Endothelial cell of umbilical vein (primary cell): Measurements from ENCODE around the gene LMO1. TPM values are rescaled to one million over a fixed set of nuclear protein-coding genes. Genes with fewer than 3 reads are reported as not detected.

ENCODE experiments used
- BruUV-seq: library from RNA; stranded (reverse); fragments of 400-500 nt; replicated peaks from 2 replicates; lab custom pipeline; 2021; lab: Mats Ljungman, UMichigan
- CTCF ChIA-PET: fragments of 300-600, 350-600 bp; sonication (Branson Sonifier 250); formaldehyde crosslinking; loops from one replicate; lab custom pipeline; 2021; ENCODE audit warnings: antibody characterized with exemption, inconsistent platforms; lab: Charles Lee
- POLR2A ChIA-PET: fragments of 300-600, 350-600 bp; sonication (Branson Sonifier 250); formaldehyde crosslinking; loops from one replicate; lab custom pipeline; 2021; ENCODE audit warnings: antibody characterized with exemption, inconsistent platforms; lab: Charles Lee
- DNase-seq: peaks from one replicate; pipeline ENCODE4 v3.0.0-alpha.2; 2011; ENCODE audit warnings: low read depth, low spot score
- FAIRE-seq: peaks from 2 replicates; lab custom pipeline; 2011; peaks lifted over from hg19 to GRCh38; lab: Jason Lieb, UNC
- H2AFZ ChIP-seq: 2 replicates; pipeline ENCODE4 v1.6.0; 2012; ENCODE audit warnings: low read depth, low read length, control low read depth, inconsistent platforms
- H3K27ac ChIP-seq: 2 replicates; pipeline ENCODE4 v1.5.1; 2011; ENCODE audit warnings: low read depth, mild to moderate bottlenecking, control low read depth, low read length, moderate library complexity; ENCODE audit not compliant: insufficient read depth
- H3K27me3 ChIP-seq, 2 experiments: 2 replicates each; pipeline versions ENCODE4 v1.6.0 to v1.6.1; 2011; ENCODE audit warnings: low read length in 2 of 2, mixed read lengths in 1 of 2; ENCODE audit not compliant: control insufficient read depth in 2 of 2, insufficient read depth in 2 of 2
- H3K36me3 ChIP-seq, 2 experiments: 2 replicates in 1 of 2; 3 replicates in 1 of 2; pipeline ENCODE4 v1.5.1; 2011; ENCODE audit warnings: low read length in 2 of 2, mild to moderate bottlenecking in 1 of 2, moderate library complexity in 1 of 2; ENCODE audit not compliant: control insufficient read depth in 2 of 2, insufficient read depth in 2 of 2; ENCODE audit errors: extremely low read depth in 1 of 2
- H3K4me1 ChIP-seq: 3 replicates; pipeline ENCODE4 v1.5.1; 2011; ENCODE audit warnings: mild to moderate bottlenecking, low read length; ENCODE audit not compliant: control insufficient read depth, insufficient read depth; ENCODE audit errors: extremely low read depth
- H3K4me2 ChIP-seq: 2 replicates; pipeline ENCODE4 v1.6.1; 2011; ENCODE audit warnings: low read length, control low read depth, mixed read lengths; ENCODE audit not compliant: insufficient read depth
- H3K4me3 ChIP-seq, 3 experiments: fragments of 200-600 bp in 1 of 3; sonication (generic), shearing (Covaris generic) in 1 of 3; replicated peaks in 1 of 3; 2 replicates each; pipeline ENCODE4 v1.5.1; 2011 to 2016; ENCODE audit warnings: control low read depth in 3 of 3, low read length in 3 of 3, mild to moderate bottlenecking in 2 of 3, inconsistent platforms in 1 of 3, low read depth in 1 of 3, moderate library complexity in 1 of 3; ENCODE audit not compliant: insufficient read depth in 1 of 3
- H3K79me2 ChIP-seq: 2 replicates; pipeline ENCODE4 v1.6.0; 2012; ENCODE audit warnings: low read length, inconsistent platforms; ENCODE audit not compliant: control insufficient read depth, insufficient read depth
- H3K9ac ChIP-seq: replicated peaks from 2 replicates; pipeline ENCODE3; 2011; ENCODE audit warnings: low read length, control low read depth; ENCODE audit not compliant: insufficient read depth; ENCODE audit errors: extremely low read depth
- H3K9me1 ChIP-seq: replicated peaks from 3 replicates; pipeline ENCODE4 v1.6.0; 2011; ENCODE audit warnings: mild to moderate bottlenecking, low read length; ENCODE audit not compliant: control insufficient read depth, insufficient read depth; ENCODE audit errors: extremely low read depth
- H3K9me3 ChIP-seq: replicated peaks from 2 replicates; pipeline ENCODE4 v1.5.1; 2012; ENCODE audit warnings: low read length, inconsistent platforms; ENCODE audit not compliant: control insufficient read depth, insufficient read depth
- H4K20me1 ChIP-seq: replicated peaks from 2 replicates; pipeline ENCODE3; 2011; ENCODE audit warnings: mild to moderate bottlenecking, low read length; ENCODE audit not compliant: control insufficient read depth, insufficient read depth; ENCODE audit errors: extremely low read depth
- CTCF ChIP-seq, 2 donors: IDR thresholded peaks; 1 replicate in 1 of 2; 2 replicates in 1 of 2; pipeline ENCODE4 v1.5.1; 2011; ENCODE audit warnings: low read length in 2 of 2, mild to moderate bottlenecking in 2 of 2, moderate library complexity in 2 of 2, control low read depth in 1 of 2, inconsistent platforms in 1 of 2, low read depth in 1 of 2; ENCODE audit not compliant: insufficient read depth in 1 of 2; ENCODE audit errors: extremely low read depth in 1 of 2
- EZH2 ChIP-seq: IDR thresholded peaks from 2 replicates; pipeline ENCODE4 v1.6.1; 2012; ENCODE audit warnings: borderline replicate concordance, low read depth, mild to moderate bottlenecking, moderate library complexity, low read length, inconsistent platforms; ENCODE audit not compliant: severe bottlenecking
- FOS ChIP-seq: IDR thresholded peaks from 2 replicates; pipeline ENCODE4 v1.6.1; 2011; ENCODE audit warnings: mild to moderate bottlenecking, low read length, moderate library complexity, borderline replicate concordance; ENCODE audit not compliant: insufficient read depth
- GATA2 ChIP-seq: IDR thresholded peaks from 2 replicates; pipeline ENCODE4 v1.7.0; 2011; ENCODE audit warnings: low read depth, mild to moderate bottlenecking, moderate library complexity, mixed read lengths, low read length; ENCODE audit not compliant: insufficient read length, insufficient read depth
- JUN ChIP-seq: IDR thresholded peaks from 2 replicates; pipeline ENCODE4 v1.6.1; 2011; ENCODE audit warnings: borderline replicate concordance, low read depth; ENCODE audit not compliant: insufficient read length, insufficient read depth
- MAX ChIP-seq: IDR thresholded peaks from 2 replicates; pipeline ENCODE4 v1.6.1; 2011; ENCODE audit not compliant: insufficient read depth, insufficient read length
- MYC ChIP-seq: IDR thresholded peaks from one replicate; pipeline ENCODE4 v1.6.1; 2011; ENCODE audit warnings: mild to moderate bottlenecking, low read depth, low read length
- POLR2A ChIP-seq: IDR thresholded peaks from 2 replicates; pipeline ENCODE4 v1.6.1; 2012; ENCODE audit warnings: low read depth, mild to moderate bottlenecking, control low read depth, low read length
- POLR2AphosphoS5 ChIP-seq: IDR thresholded peaks from 2 replicates; pipeline ENCODE4 v1.6.1; 2012; ENCODE audit warnings: low read depth, mild to moderate bottlenecking, control low read depth, low read length, moderate library complexity; ENCODE audit not compliant: insufficient read depth
- dilution Hi-C: fragments of 300-500 bp; cut with MboI; formaldehyde crosslinking; loops from one replicate; pipeline ENCODE4 v1.15.0; 2019; ENCODE audit warnings: low sequenced_read_pairs; ENCODE audit not compliant: extremely low pct_ligation_motif_present
- intact Hi-C: fragments of 100-400 bp; cut with micrococcal nuclease; formaldehyde crosslinking; loops from one replicate; pipeline ENCODE4 v1.10.0; 2022
- polyA plus RNA-seq, 4 experiments: library from polyadenylated mRNA; depleted of rRNA in 3 of 4; stranded (reverse) in 3 of 4; unstranded in 1 of 4; fragments of >200 nt; gene quantifications; 2 replicates each; pipeline versions ENCODE4 v1.2.1 to v1.2.3, GENCODE V29; 2011 to 2012; ENCODE audit warnings: missing spikeins in 1 of 4
- total RNA-seq: library from RNA; stranded (reverse); gene quantifications from 2 replicates; pipeline ENCODE4 v1.2.3, GENCODE V29; 2021

LMO1 gene
- total and polyA plus RNA-seq, 2 donors (not counting 3 experiments of a cell fraction or from before 2014, with no cell fraction given): not detected

GRCh38 chr11:8232849-8233606 lies 30.6 kb downstream of the LMO1 start:
- H3K27ac ChIP-seq: no peak overlapping the region
- H3K79me2 ChIP-seq: no peaks in the 10 kb centered on the region
- DNase-seq (no peak), FAIRE-seq (no peak)
- no peaks in the 10 kb centered on the region for H4K20me1 ChIP-seq
- no peaks in the 10 kb centered on the region for H3K9me3 ChIP-seq
- BruUV-seq: no TSS peak
- H3K4me1 ChIP-seq: no peaks in the 10 kb centered on the region
- ChIA-PET CTCF (interaction anchor here (1.1 to 1.4 kb wide), 3 partner anchors 30 to 333 kb away, joined by 3 to 4 read pairs (median 4); partner anchors contain the start of gene LMO1), POLR2A (no interaction called here)
- H3K9ac ChIP-seq: no peak overlapping the region
- intact Hi-C loops: no loop called here
- dilution Hi-C loops: no loop called here
- no peak overlapping the region for H3K4me3 ChIP-seq
- no peaks in the 10 kb centered on the region for H3K36me3 ChIP-seq
- no peak for TF ChIP-seq MYC
- TF ChIP-seq POLR2AphosphoS5: no peak
- no peak for TF ChIP-seq EZH2
- no peak for TF ChIP-seq MAX
- TF ChIP-seq GATA2: no peak
- no peak for TF ChIP-seq POLR2A
- no peak for TF ChIP-seq JUN
- TF ChIP-seq FOS: no peak
- TF ChIP-seq CTCF (IDR thresholded peaks at IDR 0.05; ENCODE audit: extremely low read depth in 1 of 2, insufficient read depth in 1 of 2, low read depth in 1 of 2, low read length in 2 of 2): no peak
- H3K27me3 ChIP-seq: no peaks in the 10 kb centered on the region
- H3K9me1 ChIP-seq: no peaks in the 10 kb centered on the region
- no peak overlapping the region for H3K4me2 ChIP-seq
- H2AFZ ChIP-seq: no peak overlapping the region
